ENCODE measurements around the gene BAX. TPM values are rescaled to one million over a fixed set of nuclear protein-coding genes. Genes with fewer than 3 reads are reported as not detected.

BAX gene
- total and polyA plus RNA-seq, 2 of the 13 experiments (the other 11 are each of a cell fraction or from before 2014, with no cell fraction given): 139 to 176 TPM

GRCh38 chr19:48963371-48964204 lies 8.9 kb downstream of the BAX start (continued):
- TF ChIP-seq RXRB (CRISPR knock-in tag; IDR thresholded peaks at IDR 0.05; ENCODE audit: borderline replicate concordance) (peak; percentile 68), MATR3 (CRISPR knock-in tag; IDR thresholded peaks at IDR 0.05) (no peak), ZNF547 (CRISPR knock-in tag; IDR thresholded peaks at IDR 0.05) (no peak), SRY (CRISPR knock-in tag; IDR thresholded peaks at IDR 0.05) (0 out of 2 replicates have a peak, but pooled peaks have one; percentile 44), YEATS2 (CRISPR knock-in tag; IDR thresholded peaks at IDR 0.05; ENCODE audit: borderline replicate concordance) (peak; percentile 63; the same call in 1 of the 2 replicates), JUN (CRISPR knock-in tag; IDR thresholded peaks at IDR 0.05) (peak; percentile 95; the same call in 1 of the 2 replicates), TRIM24 (CRISPR knock-in tag; IDR thresholded peaks at IDR 0.05) (peak; percentile 18; the same call in 1 of the 2 replicates), ZSCAN21 (CRISPR knock-in tag; IDR thresholded peaks at IDR 0.05; ENCODE audit: borderline replicate concordance) (0 out of 2 replicates have a peak, but pooled peaks have one; percentile 61), SRSF1 (optimal IDR thresholded peaks at IDR 0.05; ENCODE audit: low read depth, low read length) (peak; percentile 82), GATA4 (IDR thresholded peaks at IDR 0.05; ENCODE audit: borderline replicate concordance, low read depth) (peak; percentile 16; the same call in 1 of the 2 replicates), ZBTB20 (CRISPR knock-in tag; IDR thresholded peaks at IDR 0.05; ENCODE audit: borderline replicate concordance, low read depth) (peak; percentile 1; the same call in 1 of the 2 replicates), ZBTB7B (CRISPR knock-in tag; IDR thresholded peaks at IDR 0.05) (peak; percentile 100), DBP (CRISPR knock-in tag; IDR thresholded peaks at IDR 0.05; ENCODE audit: not compliant biosample characterization) (peak; percentile 56), ZFX (CRISPR knock-in tag; IDR thresholded peaks at IDR 0.05; ENCODE audit: low read depth) (peak; percentile 47), ZNF589 (CRISPR knock-in tag; conservative IDR thresholded peaks at IDR 0.05) (no peak), PRMT3 (CRISPR knock-in tag; IDR thresholded peaks at IDR 0.05; ENCODE audit: borderline replicate concordance, low read depth) (0 out of 2 replicates have a peak, but pooled peaks have one; percentile 57), ATM (IDR thresholded peaks at IDR 0.05; ENCODE audit: borderline replicate concordance) (no peak), CHCHD3 (CRISPR knock-in tag; IDR thresholded peaks at IDR 0.05) (no peak), RORA (CRISPR knock-in tag; IDR thresholded peaks at IDR 0.05) (no peak)
- TF ChIP-seq, protein P1, sequence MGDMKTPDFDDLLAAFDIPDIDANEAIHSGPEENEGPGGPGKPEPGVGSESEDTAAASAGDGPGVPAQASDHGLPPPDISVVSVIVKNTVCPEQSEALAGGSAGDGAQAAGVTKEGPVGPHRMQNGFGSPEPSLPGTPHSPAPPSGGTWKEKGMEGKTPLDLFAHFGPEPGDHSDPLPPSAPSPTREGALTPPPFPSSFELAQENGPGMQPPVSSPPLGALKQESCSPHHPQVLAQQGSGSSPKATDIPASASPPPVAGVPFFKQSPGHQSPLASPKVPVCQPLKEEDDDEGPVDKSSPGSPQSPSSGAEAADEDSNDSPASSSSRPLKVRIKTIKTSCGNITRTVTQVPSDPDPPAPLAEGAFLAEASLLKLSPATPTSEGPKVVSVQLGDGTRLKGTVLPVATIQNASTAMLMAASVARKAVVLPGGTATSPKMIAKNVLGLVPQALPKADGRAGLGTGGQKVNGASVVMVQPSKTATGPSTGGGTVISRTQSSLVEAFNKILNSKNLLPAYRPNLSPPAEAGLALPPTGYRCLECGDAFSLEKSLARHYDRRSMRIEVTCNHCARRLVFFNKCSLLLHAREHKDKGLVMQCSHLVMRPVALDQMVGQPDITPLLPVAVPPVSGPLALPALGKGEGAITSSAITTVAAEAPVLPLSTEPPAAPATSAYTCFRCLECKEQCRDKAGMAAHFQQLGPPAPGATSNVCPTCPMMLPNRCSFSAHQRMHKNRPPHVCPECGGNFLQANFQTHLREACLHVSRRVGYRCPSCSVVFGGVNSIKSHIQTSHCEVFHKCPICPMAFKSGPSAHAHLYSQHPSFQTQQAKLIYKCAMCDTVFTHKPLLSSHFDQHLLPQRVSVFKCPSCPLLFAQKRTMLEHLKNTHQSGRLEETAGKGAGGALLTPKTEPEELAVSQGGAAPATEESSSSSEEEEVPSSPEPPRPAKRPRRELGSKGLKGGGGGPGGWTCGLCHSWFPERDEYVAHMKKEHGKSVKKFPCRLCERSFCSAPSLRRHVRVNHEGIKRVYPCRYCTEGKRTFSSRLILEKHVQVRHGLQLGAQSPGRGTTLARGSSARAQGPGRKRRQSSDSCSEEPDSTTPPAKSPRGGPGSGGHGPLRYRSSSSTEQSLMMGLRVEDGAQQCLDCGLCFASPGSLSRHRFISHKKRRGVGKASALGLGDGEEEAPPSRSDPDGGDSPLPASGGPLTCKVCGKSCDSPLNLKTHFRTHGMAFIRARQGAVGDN (CRISPR knock-in tag; IDR thresholded peaks at IDR 0.05): peak; percentile 91
- TF ChIP-seq, protein P2, sequence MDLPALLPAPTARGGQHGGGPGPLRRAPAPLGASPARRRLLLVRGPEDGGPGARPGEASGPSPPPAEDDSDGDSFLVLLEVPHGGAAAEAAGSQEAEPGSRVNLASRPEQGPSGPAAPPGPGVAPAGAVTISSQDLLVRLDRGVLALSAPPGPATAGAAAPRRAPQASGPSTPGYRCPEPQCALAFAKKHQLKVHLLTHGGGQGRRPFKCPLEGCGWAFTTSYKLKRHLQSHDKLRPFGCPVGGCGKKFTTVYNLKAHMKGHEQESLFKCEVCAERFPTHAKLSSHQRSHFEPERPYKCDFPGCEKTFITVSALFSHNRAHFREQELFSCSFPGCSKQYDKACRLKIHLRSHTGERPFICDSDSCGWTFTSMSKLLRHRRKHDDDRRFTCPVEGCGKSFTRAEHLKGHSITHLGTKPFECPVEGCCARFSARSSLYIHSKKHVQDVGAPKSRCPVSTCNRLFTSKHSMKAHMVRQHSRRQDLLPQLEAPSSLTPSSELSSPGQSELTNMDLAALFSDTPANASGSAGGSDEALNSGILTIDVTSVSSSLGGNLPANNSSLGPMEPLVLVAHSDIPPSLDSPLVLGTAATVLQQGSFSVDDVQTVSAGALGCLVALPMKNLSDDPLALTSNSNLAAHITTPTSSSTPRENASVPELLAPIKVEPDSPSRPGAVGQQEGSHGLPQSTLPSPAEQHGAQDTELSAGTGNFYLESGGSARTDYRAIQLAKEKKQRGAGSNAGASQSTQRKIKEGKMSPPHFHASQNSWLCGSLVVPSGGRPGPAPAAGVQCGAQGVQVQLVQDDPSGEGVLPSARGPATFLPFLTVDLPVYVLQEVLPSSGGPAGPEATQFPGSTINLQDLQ (CRISPR knock-in tag; IDR thresholded peaks at IDR 0.05): peak; percentile 68; the same call in 1 of the 2 replicates
